HepG2 (cell line): ENCODE measurements around the gene THRA. TPM values are rescaled to one million over a fixed set of nuclear protein-coding genes. Genes with fewer than 3 reads are reported as not detected.

ENCODE experiments used
- ATF1 ChIP-seq: IDR thresholded peaks from 2 replicates; pipeline ENCODE4 v1.6.1; 2016; ENCODE audit warnings: mild to moderate bottlenecking, control low read depth
- BCL3 ChIP-seq: sonication (generic); formaldehyde crosslinking; IDR thresholded peaks from 2 replicates; pipeline ENCODE4 v1.5.1; 2020; ENCODE audit warnings: mild to moderate bottlenecking, missing genetic modification reagents, moderate library complexity
- ERF ChIP-seq: IDR thresholded peaks from 2 replicates; pipeline ENCODE4 v1.6.1; 2018; ENCODE audit warnings: missing biosample characterization, missing genetic modification reagents
- ETS1 ChIP-seq: sonication (generic); formaldehyde crosslinking; IDR thresholded peaks from 2 replicates; pipeline ENCODE4 v1.4.0; 2020; ENCODE audit warnings: missing genetic modification reagents
- HIVEP1 ChIP-seq: sonication (generic); formaldehyde crosslinking; IDR thresholded peaks from 2 replicates; pipeline ENCODE4 v1.4.0; 2020; ENCODE audit warnings: mild to moderate bottlenecking, missing genetic modification reagents
- HMG20B ChIP-seq: conservative IDR thresholded peaks from 2 replicates; pipeline ENCODE4 v1.6.1; 2016; ENCODE audit warnings: missing genetic modification reagents, missing compliant biosample characterization
- HMGXB4 ChIP-seq, 2 experiments: sonication (generic) in 1 of 2; formaldehyde crosslinking in 1 of 2; IDR thresholded peaks; 2 replicates each; pipeline versions ENCODE4 v1.4.0 to v1.6.1; 2018 to 2020; ENCODE audit warnings: missing genetic modification reagents in 2 of 2, borderline replicate concordance in 1 of 2, low read depth in 1 of 2, mild to moderate bottlenecking in 1 of 2, missing biosample characterization in 1 of 2
- MAX ChIP-seq: IDR thresholded peaks from 2 replicates; pipeline ENCODE4 v1.6.1; 2012; ENCODE audit warnings: inconsistent platforms
- NR2F2 ChIP-seq: IDR thresholded peaks from 2 replicates; pipeline ENCODE4 v1.6.1; 2012; ENCODE audit warnings: low read depth, inconsistent platforms, borderline replicate concordance
- TCF7 ChIP-seq: sonication (generic); IDR thresholded peaks from 2 replicates; pipeline ENCODE4 v1.6.1; 2016; ENCODE audit warnings: antibody characterized with exemption, low read depth
- UBTF ChIP-seq: sonication (generic); formaldehyde crosslinking; IDR thresholded peaks from 2 replicates; pipeline ENCODE4 v1.4.0; 2020; ENCODE audit warnings: mild to moderate bottlenecking, missing genetic modification reagents
- ZHX2 ChIP-seq, 2 experiments: sonication (generic) in 1 of 2; formaldehyde crosslinking in 1 of 2; IDR thresholded peaks; 2 replicates each; pipeline versions ENCODE4 v1.6.1 to v1.9.0; 2014 to 2022; ENCODE audit warnings: antibody characterized with exemption in 1 of 2, borderline replicate concordance in 1 of 2, inconsistent platforms in 1 of 2, low read depth in 1 of 2, missing genetic modification reagents in 1 of 2
- ZKSCAN8 ChIP-seq: IDR thresholded peaks from 2 replicates; pipeline ENCODE4 v1.6.1; 2016; ENCODE audit warnings: borderline replicate concordance, missing genetic modification reagents, missing compliant biosample characterization
- ZNF124 ChIP-seq: sonication (generic); formaldehyde crosslinking; IDR thresholded peaks from 2 replicates; pipeline ENCODE4 v1.4.0; 2020; ENCODE audit warnings: missing genetic modification reagents
- ZNF549 ChIP-seq: sonication (generic); formaldehyde crosslinking; IDR thresholded peaks from 2 replicates; pipeline ENCODE4 v1.5.0; 2020; ENCODE audit warnings: missing genetic modification reagents
- polyA plus RNA-seq, 8 experiments: library from polyadenylated mRNA; depleted of rRNA in 3 of 8; stranded (reverse) in 7 of 8; unstranded in 1 of 8; fragments of >200 nt; fragmentation: Illumina TruSeq in 4 of 8; extraction: Trizol in 4 of 8; gene quantifications; 2 replicates each; pipeline versions ENCODE4 v1.2.1 to v1.2.3, GENCODE V29; 2011 to 2016; ENCODE audit warnings: low read depth in 4 of 8, missing spikeins in 1 of 8, mixed read lengths in 1 of 8; ENCODE audit not compliant: insufficient read depth in 1 of 8
- total RNA-seq, 5 experiments: library from RNA; depleted of rRNA; stranded (reverse); fragments of >200 nt; fragmentation: Illumina TruSeq; extraction: Trizol; gene quantifications; 2 replicates each; pipeline ENCODE4 v1.2.3, GENCODE V29; 2016; ENCODE audit warnings: low read depth in 1 of 5

Gene THRA
- total and polyA plus RNA-seq, 2 of the 13 experiments (the other 11 are each of a cell fraction or from before 2014, with no cell fraction given): 8.0 to 9.9 TPM

GRCh38 chr17:40026816-40027613 lies 35.8 kb upstream of the THRA start (continued):
- TF ChIP-seq HMGXB4 (CRISPR knock-in tag; IDR thresholded peaks at IDR 0.05; ENCODE audit: borderline replicate concordance in 1 of 2, low read depth in 1 of 2) (peak; percentile 24 to 68; a peak in 1 of 4 replicates), ERF (CRISPR knock-in tag) (no peak), ETS1 (CRISPR knock-in tag) (no peak), ZKSCAN8 (CRISPR knock-in tag) (no peak), ATF1 (CRISPR knock-in tag) (no peak), TCF7 (no peak), HMG20B (CRISPR knock-in tag) (no peak), ZNF124 (peak; percentile 52; the same call in 1 of the 2 replicates), HIVEP1 (CRISPR knock-in tag) (no peak), NR2F2 (no peak), ZHX2 (IDR thresholded peaks at IDR 0.05; ENCODE audit: low read depth) (no peak), ZHX2 (CRISPR knock-in tag; IDR thresholded peaks at IDR 0.05; ENCODE audit: borderline replicate concordance) (no peak), MAX (peak; percentile 29; the same call in 1 of the 2 replicates), BCL3 (CRISPR knock-in tag) (0 out of 2 replicates have a peak, but pooled peaks have one; percentile 32), UBTF (CRISPR knock-in tag) (0 out of 2 replicates have a peak, but pooled peaks have one; percentile 18), ZNF549 (CRISPR knock-in tag) (no peak)
